T-helper 1 cell treated with Interleukin-12 subunit alpha and Interleukin-12 subunit beta and Interleukin-4 antibody, amounts not matched to agents 30 ng/mL and 1 ng/mL, for 36 hours (primary cell): ENCODE data around the gene CCDC82. TPM values are rescaled to one million over a fixed set of nuclear protein-coding genes. Genes with fewer than 3 reads are reported as not detected.
"Not testable (repeated sequence)": the region's sequence is repeated elsewhere in the genome, so short reads cannot be mapped to it uniquely, and the experiment has no call there.

Experiments used
- intact Hi-C: fragments of 100-400 bp; cut with micrococcal nuclease; formaldehyde crosslinking; loops from one replicate; pipeline ENCODE4 v1.15.1; 2024
- total RNA-seq: library from RNA; stranded (reverse); gene quantifications from 2 replicates; pipeline ENCODE4 v1.2.3, GENCODE V29; 2022

CCDC82 gene
- total RNA-seq, result 33.0 and 36.6 TPM in 2 replicates

- intact Hi-C loops, result loop anchor here (1.0 to 5.0 kb wide), 14 partner anchors 47 to 1897 kb away; partner anchors contain the start of genes ANKRD49, CEP57, CWC15 and ENDOD1
Measured at GRCh38 chr11:96389720-96390487, at the start of gene CCDC82, which contains the start of gene JRKL. TSS of gene CCDC82 (minus strand) at chr11:96389912. CDS start at chr11:96384747, 5,165 bp downstream. TSS of gene JRKL (plus strand) at chr11:96390013. CDS start at chr11:96390650, 637 bp downstream.

DNA sequence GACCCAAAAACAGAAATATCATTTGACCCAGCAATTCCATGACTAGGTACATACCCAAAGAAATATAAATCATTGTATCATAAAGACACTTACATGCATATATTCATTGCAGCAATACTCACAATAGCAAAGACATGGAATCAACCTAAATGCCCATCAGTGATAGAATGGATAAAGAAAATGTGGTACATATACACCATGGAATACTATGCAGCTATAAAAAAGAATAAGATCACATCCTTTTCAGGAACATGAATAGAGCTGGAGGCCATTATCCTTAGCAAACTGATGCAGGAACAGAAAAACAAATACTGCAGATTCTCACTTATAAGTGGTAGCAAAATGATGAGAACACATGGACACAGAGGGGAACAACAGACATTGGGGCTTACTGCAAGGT, 42.9 kb upstream of the CCDC82 start:
- intact Hi-C loops, result not testable (repeated sequence)

DNA sequence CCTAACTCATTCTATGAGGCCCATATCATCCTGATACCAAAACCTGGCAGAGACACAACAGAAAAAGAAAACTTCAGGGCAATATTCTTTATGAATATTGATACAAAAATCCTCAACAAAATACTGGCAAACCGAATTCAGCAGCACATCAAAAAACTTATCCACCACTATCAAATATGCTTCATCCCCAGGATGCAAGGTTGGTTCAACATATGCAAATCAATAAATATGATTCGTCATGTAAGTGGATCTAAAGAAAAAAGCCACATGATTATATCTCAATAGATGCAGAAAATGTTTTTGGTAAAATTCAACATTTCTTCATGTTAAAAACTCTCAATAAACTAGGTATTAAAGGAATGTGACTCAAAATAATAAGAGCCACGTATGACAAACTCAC, 41.0 kb upstream of the CCDC82 start:
- intact Hi-C loops, result no loop called here

DNA sequence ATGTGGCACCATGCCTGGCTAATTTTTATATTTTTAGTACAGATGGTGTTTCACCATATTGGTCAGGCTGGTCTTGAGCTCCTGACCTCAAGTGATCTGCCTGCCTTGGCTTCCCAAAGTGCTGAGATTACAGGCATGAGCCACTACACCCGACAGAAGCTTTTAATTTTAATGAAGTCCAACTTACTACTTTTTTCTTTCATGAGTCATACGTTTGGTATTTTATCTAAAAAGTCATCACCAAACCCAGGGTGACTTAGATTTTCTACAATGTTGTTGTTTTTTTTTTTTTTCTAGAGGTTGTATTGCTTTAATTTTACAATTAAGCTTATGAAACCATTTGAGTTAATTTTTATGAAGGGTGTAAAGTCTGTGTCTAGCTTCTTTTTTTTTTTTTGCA, 35.0 kb upstream of the CCDC82 start:
- intact Hi-C loops, result loop anchor here (5.0 kb wide), 2 partner anchors 1332 to 1357 kb away; partner anchors contain the start of gene SRSF8

DNA sequence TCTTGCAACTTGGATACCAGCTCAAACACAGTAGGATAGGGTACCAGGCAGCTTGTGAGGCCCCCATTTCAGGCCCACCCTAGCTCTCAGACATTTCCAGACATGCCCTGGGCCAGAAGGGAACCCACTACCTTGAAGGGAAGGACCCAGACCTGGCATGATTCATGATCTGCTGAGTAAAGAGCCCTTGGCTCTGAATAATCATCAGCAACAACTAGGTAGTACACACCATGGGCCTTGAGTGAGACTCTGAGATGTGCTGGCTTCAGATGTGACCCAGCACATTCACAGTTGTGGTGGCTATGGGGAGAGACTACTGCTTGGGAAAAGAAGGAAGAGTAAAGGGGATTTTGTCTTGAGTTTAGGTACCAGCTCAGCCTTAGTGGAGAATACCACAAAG, 23.7 kb upstream of the CCDC82 start:
- intact Hi-C loops, result no loop called here

DNA sequence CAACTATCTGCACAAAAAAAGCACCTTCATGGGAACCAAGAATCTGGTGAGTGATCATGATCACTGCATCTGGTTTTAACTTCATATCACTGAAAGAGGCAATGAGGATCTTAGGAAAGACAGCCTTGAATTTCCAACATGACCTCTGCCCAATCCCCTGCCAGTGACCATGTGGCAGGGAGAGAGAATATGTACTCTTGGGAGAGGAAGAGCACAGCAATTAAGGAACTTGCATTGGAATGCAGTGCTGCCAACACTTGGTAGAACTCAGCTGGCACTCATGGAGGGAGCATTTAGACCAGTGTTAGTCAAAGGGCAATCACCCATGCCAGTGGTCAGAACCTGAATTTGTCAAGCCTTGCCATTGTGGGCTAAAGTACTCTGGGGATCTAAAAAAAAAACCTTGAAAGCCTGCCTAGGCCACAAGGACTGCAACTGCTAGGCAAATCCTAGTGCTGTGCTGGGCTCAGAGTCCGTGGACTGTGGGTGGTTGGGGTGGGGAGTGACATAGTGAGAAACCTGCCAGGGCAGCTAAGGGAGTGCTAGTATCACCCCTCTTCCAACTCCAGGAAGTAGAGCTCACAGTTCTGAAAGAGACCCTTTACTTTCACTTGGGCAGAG, 23.2 kb upstream of the CCDC82 start:
- intact Hi-C loops, result no loop called here

DNA sequence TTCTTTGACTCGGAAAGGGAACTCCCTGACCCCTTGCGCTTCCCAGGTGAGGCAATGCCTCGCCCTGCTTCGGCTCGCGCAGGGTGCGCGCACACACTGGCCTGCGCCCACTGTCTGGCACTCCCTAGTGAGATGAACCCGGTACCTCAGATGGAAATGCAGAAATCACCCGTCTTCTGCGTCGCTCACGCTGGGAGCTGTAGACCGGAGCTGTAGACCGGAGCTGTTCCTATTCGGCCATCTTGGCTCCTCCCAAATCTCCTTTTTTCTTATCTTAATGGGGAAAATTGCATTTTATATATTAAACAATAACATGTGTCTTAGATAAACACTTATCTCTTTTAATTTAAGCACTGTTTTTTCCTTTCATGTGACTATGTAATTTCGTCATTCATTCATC, 21.7 kb upstream of the CCDC82 start:
- intact Hi-C loops, result not testable (repeated sequence)

DNA sequence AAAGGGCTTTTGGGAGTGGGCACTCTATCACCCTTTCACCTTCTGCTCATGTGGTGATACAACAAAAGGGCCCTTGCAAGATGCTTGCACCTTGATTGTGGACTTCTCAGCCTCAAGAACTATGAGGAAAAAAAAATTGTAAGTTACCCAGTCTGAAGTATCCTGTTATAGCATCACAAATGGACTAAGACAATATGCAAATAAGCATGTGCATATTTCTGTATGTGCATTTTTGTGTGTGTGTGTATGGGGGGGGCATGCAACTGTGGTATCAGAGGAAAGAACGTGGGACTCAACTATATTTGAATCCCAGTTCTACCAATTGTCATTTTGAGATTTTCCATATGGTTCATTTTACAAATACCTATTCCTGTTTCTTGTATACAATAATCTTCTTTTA, 11.0 kb upstream of the CCDC82 start:
- intact Hi-C loops, result no loop called here

GRCh38 chr11:96397863-96398262, 8.2 kb upstream of the CCDC82 start:
- intact Hi-C loops, result no loop called here

DNA sequence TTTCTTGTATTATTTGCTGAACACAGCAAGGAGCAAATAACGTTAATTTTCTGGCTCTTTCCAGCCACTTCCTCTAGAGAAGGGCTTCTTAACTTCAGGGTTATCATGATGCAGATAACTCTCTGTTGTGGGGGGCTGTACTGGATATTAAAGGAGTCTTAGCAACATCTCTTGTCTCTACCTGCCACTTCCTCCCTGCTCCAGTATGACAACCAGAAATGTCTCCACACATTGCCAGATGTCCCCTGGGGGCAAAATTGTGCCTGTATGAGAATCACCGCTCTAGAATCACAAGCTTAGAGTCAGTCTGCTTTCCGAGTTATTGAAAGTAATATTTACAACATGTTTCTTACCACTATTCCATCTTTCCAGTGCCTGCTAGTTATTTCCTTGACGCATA, 6.9 kb upstream of the CCDC82 start:
- intact Hi-C loops, result no loop called here

GRCh38 chr11:96394773-96395172, 5.1 kb upstream of the CCDC82 start:
- intact Hi-C loops, result loop anchor here (5.0 kb wide), 1 partner anchor 137 kb away; no protein-coding TSS in a partner anchor

GRCh38 chr11:96393753-96394348, 4.1 kb upstream of the CCDC82 start:
- intact Hi-C loops, result loop anchor here (1.0 to 5.0 kb wide), 6 partner anchors 137 to 558 kb away; partner anchors contain the start of gene MTMR2

DNA sequence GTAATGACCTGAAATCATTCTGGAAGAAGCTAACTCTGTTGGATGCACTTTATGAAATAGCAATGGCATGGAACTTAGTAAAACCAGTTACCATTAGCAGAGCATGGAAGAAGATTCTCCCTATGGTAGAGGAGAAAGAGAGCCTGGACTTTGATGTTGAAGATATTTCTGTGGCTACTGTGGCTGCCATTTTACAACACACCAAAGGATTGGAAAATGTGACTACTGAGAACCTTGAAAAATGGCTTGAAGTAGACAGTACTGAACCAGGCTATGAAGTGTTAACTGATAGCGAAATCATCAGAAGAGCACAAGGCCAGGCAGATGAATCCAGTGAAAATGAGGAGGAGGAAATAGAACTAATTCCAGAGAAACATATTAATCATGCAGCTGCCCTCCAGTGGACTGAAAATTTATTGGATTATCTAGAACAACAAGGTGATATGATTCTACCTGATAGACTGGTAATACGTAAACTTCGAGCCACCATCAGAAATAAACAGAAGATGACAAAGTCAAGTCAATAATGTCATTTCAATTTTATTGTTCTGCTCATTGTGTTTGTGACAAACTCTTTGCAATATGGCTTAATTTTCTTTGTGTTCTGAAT, 2.1 kb upstream of the CCDC82 start:
- intact Hi-C loops, result loop anchor here (5.0 kb wide), 1 partner anchor 135 kb away; no protein-coding TSS in a partner anchor

- intact Hi-C loops, result loop anchor here (1.0 to 5.0 kb wide), 7 partner anchors 133 to 1897 kb away; partner anchors contain the start of genes ANKRD49, CWC15, ENDOD1 and KDM4D
Measured at GRCh38 chr11:96390488-96390792, 728 bp upstream of the CCDC82 start.

- intact Hi-C loops, result loop anchor here (1.0 to 2.0 kb wide), 7 partner anchors 46 to 1321 kb away; partner anchors contain the start of genes CEP57 and MAML2
Measured at GRCh38 chr11:96388891-96389719, 607 bp downstream of the CCDC82 start.

- intact Hi-C loops, result no loop called here
Measured at GRCh38 chr11:96385187-96385586, 4.5 kb downstream of the CCDC82 start.

DNA sequence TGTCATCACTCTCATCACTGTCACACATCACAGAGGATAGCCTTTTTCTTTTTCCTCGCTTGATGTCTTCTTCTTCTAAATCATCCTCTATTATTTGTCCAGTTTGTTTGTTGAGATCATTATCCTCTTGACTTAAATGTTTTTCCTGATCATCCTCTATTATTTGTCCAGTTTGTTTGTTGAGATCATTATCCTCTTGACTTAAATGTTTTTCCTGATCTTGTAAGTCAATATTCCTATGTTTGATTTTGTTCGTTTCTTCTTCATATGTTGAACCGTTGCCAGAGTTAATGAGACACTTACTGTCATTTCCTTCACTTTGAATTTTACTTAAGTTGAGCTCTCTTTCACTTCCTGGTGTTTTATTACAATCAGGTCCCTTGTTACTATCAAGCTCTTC, 5.6 kb downstream of the CCDC82 start:
- intact Hi-C loops, result no loop called here

DNA sequence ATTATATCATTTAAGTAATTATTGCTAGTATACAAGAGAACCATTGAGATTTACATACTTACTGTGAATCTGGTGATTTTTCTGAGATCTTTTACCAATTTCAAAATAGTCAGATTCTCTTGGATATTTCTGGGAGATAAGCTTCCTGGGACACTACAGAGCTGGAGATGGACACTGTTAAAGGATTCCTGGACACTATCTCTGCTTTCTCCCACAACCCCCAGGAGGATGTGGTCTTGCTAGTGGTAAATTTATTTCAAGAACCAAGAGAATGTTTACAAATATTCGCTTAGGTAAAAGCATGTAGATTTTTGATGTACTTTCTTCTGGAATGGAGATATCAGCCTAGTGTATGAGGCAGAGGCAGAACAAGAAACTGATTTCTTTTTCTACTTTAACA, 12.9 kb downstream of the CCDC82 start:
- intact Hi-C loops, result no loop called here

DNA sequence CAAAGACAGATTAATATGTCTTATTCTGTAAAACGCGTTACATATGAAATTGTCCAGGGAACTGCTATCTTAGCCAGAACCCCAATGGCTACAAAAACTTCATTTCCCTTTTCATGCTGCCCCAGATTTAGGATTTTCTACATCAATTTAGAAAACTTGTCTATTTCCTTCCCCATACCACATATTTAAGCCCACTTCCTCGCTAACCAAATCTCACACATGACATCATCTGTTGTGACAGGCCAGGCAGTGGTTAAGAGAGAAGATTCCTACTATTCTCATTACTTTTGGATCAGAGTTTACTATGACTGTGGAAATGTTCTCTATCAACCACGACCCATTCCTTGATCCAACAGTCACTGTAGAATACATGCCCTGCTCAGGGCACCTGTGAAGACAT, 15.9 kb downstream of the CCDC82 start:
- intact Hi-C loops, result no loop called here

DNA sequence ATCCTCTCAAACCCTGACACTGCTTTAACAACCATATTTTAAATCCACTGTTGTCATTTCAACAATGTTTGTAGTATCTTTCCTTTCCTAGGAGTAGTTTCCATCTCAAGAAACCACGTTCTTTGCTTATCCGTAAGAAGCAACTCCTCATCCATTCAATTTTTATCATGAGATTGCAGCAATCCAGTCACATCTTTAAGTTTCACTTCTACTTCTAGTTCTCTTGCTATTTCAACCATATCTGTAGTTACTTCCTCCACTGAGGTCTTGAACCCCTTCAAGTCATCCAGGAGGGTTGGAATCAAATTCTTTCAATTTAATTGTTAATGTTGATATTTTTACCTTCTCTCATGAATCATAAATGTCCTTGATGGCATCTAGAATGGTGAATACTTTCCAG, 22.4 kb downstream of the CCDC82 start:
- intact Hi-C loops, result no loop called here

GRCh38 chr11:96366024-96366423, 23.7 kb downstream of the CCDC82 start:
- intact Hi-C loops, result no loop called here
